DOHH2 (cell line): ENCODE results near the gene CDSN.

Experiments
- H3F3A ChIP-seq: fragments of 200-600 bp; sonication (generic), shearing (Covaris generic); 2 replicates; pipeline ENCODE4 v1.6.0; 2016; ENCODE audit warnings: antibody characterized with exemption, mild to moderate bottlenecking; ENCODE audit not compliant: control insufficient read depth, insufficient read depth
- H3K27ac ChIP-seq: fragments of 200-600 bp; sonication (generic); 2 replicates; pipeline ENCODE4 v1.5.1; 2014; ENCODE audit warnings: low read depth, mild to moderate bottlenecking, low read length, moderate library complexity
- H3K27me3 ChIP-seq: fragments of 200-600 bp; sonication (generic); 2 replicates; pipeline ENCODE4 v1.6.1; 2014; ENCODE audit warnings: mild to moderate bottlenecking, low read length, mixed read lengths; ENCODE audit not compliant: control insufficient read depth
- H3K36me3 ChIP-seq: fragments of 200-600 bp; sonication (generic); 2 replicates; pipeline ENCODE4 v1.6.1; 2014; ENCODE audit warnings: mild to moderate bottlenecking, low read length, moderate library complexity, mixed read lengths; ENCODE audit not compliant: control insufficient read depth
- H3K4me1 ChIP-seq: fragments of 200-600 bp; sonication (generic); 2 replicates; pipeline ENCODE4 v1.6.1; 2014; ENCODE audit warnings: mild to moderate bottlenecking, low read length, mixed read lengths; ENCODE audit not compliant: control insufficient read depth
- H3K4me2 ChIP-seq: fragments of 200-600 bp; sonication (generic); 2 replicates; pipeline ENCODE4 v1.6.0; 2014; ENCODE audit warnings: mild to moderate bottlenecking, low read length, moderate library complexity
- H3K4me3 ChIP-seq: fragments of 200-600 bp; sonication (generic); 2 replicates; pipeline ENCODE4 v1.5.1; 2014; ENCODE audit warnings: mild to moderate bottlenecking, low read length, mixed read lengths
- H3K79me2 ChIP-seq: fragments of 200-600 bp; sonication (generic); 2 replicates; pipeline ENCODE4 v1.6.1; 2014; ENCODE audit warnings: mild to moderate bottlenecking, low read length, mixed read lengths; ENCODE audit not compliant: control insufficient read depth
- H3K9me2 ChIP-seq: fragments of 200-600 bp; sonication (generic); replicated peaks from 2 replicates; pipeline ENCODE4 v1.6.1; 2014; ENCODE audit warnings: mild to moderate bottlenecking, low read length, mixed read lengths; ENCODE audit not compliant: control insufficient read depth
- H3K9me3 ChIP-seq: fragments of 200-600 bp; sonication (generic); 2 replicates; pipeline ENCODE4 v1.6.1; 2014; ENCODE audit warnings: antibody characterized with exemption, low read length, mixed read lengths; ENCODE audit not compliant: control insufficient read depth, insufficient read depth
- H4K20me1 ChIP-seq: fragments of 200-600 bp; sonication (generic); 2 replicates; pipeline ENCODE4 v1.6.0; 2014; ENCODE audit warnings: low read depth, mild to moderate bottlenecking, antibody characterized with exemption, low read length, moderate library complexity; ENCODE audit not compliant: control insufficient read depth, insufficient read depth
- EZH2phosphoT487 ChIP-seq: fragments of 200-600 bp; sonication (generic); IDR thresholded peaks from 2 replicates; pipeline ENCODE4 v1.6.1; 2017; ENCODE audit warnings: borderline replicate concordance, mild to moderate bottlenecking, antibody characterized with exemption, low read length, moderate library complexity, mixed read lengths
- TF ChIP-seq, protein P1 (sequence below): fragments of 200-600 bp; sonication (generic); IDR thresholded peaks from one replicate; pipeline ENCODE4 v1.5.1; 2014; ENCODE audit warnings: antibody characterized with exemption, mild to moderate bottlenecking, low read depth, low read length; ENCODE audit not compliant: poor library complexity, severe bottlenecking

The CDSN gene

DNA sequence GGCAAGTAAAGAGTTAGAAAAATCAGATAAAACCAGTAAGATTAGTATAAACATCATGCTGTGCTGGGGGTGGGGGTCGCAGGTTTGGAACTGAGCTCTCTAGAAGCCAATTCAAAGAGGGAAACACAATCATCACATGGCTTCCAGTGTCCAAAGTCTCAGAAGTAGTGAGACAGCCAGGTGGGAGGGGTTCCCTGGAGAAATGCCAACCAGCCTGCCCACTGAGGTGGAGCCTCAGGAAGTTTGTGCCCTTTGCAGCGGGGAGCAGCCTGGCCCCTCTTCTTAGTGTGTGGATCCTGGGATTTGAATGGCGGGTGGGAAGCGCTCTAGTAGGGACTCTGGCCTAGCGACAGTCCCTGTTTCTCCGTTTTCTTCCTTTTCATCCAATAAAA is 29.3 kb downstream of the CDSN start:
- Histone ChIP-seq H3K4me3 (no peak overlapping the region), H3K36me3 (no peaks in the 10 kb centered on the region), H3F3A (no peaks in the 10 kb centered on the region), H3K9me3 (no peaks in the 10 kb centered on the region), H3K27me3 (peaks cover 16% of the 10 kb centered on the region), H4K20me1 (no peaks in the 10 kb centered on the region), H3K4me2 (no peak overlapping the region), H3K9me2 (no peaks in the 10 kb centered on the region), H3K27ac (no peak overlapping the region), H3K4me1 (no peaks in the 10 kb centered on the region), H3K79me2 (no peaks in the 10 kb centered on the region)
- no peak for TF ChIP-seq EZH2phosphoT487
- TF ChIP-seq, protein P1, sequence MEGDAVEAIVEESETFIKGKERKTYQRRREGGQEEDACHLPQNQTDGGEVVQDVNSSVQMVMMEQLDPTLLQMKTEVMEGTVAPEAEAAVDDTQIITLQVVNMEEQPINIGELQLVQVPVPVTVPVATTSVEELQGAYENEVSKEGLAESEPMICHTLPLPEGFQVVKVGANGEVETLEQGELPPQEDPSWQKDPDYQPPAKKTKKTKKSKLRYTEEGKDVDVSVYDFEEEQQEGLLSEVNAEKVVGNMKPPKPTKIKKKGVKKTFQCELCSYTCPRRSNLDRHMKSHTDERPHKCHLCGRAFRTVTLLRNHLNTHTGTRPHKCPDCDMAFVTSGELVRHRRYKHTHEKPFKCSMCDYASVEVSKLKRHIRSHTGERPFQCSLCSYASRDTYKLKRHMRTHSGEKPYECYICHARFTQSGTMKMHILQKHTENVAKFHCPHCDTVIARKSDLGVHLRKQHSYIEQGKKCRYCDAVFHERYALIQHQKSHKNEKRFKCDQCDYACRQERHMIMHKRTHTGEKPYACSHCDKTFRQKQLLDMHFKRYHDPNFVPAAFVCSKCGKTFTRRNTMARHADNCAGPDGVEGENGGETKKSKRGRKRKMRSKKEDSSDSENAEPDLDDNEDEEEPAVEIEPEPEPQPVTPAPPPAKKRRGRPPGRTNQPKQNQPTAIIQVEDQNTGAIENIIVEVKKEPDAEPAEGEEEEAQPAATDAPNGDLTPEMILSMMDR = no peak

DNA sequence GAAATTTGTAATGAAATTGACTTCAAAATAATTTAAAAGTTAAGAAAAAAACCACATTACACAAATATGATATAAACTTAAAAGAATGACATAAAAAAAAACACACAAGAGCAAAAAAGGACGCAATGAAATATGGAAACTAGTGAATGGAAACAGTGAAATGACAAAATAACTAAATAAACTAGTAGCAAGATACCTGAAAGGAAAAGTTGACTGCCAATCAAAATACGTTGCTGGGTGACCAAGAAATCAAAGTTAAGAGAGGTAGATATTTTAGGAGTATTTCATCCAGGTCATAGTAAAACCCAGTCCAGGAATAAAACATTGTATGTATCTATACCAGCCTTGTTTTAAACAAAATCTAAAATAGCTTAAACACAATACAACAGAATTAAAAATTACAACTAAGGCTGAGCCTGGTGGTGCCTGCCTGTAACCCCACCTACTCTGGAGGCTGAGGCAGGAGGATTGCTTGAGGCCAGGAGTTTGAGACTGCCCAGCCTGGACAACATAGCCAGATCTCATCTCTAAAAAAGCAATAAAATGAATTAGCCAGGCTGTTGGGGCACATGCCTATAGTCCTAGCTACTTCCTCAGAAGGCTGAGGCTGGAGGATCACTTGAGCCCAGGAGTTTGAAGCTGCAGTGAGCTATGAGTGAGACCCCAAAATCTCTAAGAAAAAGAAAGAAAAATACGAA is 29.8 kb downstream of the CDSN start:
- TF ChIP-seq, protein P1 = no peak
- TF ChIP-seq EZH2phosphoT487 = no peak
- Histone ChIP-seq H4K20me1 (no peaks in the 10 kb centered on the region), H3K4me3 (no peak overlapping the region), H3K27me3 (peaks cover 18% of the 10 kb centered on the region), H3K36me3 (no peaks in the 10 kb centered on the region), H3K4me1 (no peaks in the 10 kb centered on the region), H3K79me2 (no peaks in the 10 kb centered on the region), H3K27ac (no peak overlapping the region), H3F3A (no peaks in the 10 kb centered on the region), H3K9me3 (no peaks in the 10 kb centered on the region), H3K4me2 (no peak overlapping the region), H3K9me2 (no peaks in the 10 kb centered on the region)

- Histone ChIP-seq H3K36me3 (no peaks in the 10 kb centered on the region), H3K4me1 (peaks cover 5% of the 10 kb centered on the region; the same call in 1 of the 2 replicates), H3K4me2 (no peak overlapping the region), H3K9me3 (no peaks in the 10 kb centered on the region), H3K27ac (no peak overlapping the region), H3K27me3 (peaks cover 23% of the 10 kb centered on the region), H4K20me1 (no peaks in the 10 kb centered on the region), H3K79me2 (no peaks in the 10 kb centered on the region), H3K9me2 (no peaks in the 10 kb centered on the region), H3K4me3 (no peak overlapping the region), H3F3A (no peaks in the 10 kb centered on the region)
- TF ChIP-seq EZH2phosphoT487 = no peak
- TF ChIP-seq, protein P1 = peak; percentile 67
Observed at GRCh38 chr6:31087494-31088089, 32.7 kb downstream of the CDSN start.
